GM18517 (cell line): ENCODE results near the gene PUM2.
"Not testable (repeated sequence)": the region's sequence is repeated elsewhere in the genome, so short reads cannot be mapped to it uniquely, and the experiment has no call there.

ENCODE experiments used
- ATAC-seq: cut with Tn5 transposase; IDR thresholded peaks from one replicate; pipeline ENCODE4 v1.9.1; 2021; ENCODE audit warnings: mild to moderate bottlenecking, moderate library complexity; ENCODE audit not compliant: unreplicated experiment

PUM2 gene, protein sequence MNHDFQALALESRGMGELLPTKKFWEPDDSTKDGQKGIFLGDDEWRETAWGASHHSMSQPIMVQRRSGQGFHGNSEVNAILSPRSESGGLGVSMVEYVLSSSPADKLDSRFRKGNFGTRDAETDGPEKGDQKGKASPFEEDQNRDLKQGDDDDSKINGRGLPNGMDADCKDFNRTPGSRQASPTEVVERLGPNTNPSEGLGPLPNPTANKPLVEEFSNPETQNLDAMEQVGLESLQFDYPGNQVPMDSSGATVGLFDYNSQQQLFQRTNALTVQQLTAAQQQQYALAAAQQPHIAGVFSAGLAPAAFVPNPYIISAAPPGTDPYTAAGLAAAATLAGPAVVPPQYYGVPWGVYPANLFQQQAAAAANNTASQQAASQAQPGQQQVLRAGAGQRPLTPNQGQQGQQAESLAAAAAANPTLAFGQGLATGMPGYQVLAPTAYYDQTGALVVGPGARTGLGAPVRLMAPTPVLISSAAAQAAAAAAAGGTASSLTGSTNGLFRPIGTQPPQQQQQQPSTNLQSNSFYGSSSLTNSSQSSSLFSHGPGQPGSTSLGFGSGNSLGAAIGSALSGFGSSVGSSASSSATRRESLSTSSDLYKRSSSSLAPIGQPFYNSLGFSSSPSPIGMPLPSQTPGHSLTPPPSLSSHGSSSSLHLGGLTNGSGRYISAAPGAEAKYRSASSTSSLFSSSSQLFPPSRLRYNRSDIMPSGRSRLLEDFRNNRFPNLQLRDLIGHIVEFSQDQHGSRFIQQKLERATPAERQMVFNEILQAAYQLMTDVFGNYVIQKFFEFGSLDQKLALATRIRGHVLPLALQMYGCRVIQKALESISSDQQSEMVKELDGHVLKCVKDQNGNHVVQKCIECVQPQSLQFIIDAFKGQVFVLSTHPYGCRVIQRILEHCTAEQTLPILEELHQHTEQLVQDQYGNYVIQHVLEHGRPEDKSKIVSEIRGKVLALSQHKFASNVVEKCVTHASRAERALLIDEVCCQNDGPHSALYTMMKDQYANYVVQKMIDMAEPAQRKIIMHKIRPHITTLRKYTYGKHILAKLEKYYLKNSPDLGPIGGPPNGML

DNA sequence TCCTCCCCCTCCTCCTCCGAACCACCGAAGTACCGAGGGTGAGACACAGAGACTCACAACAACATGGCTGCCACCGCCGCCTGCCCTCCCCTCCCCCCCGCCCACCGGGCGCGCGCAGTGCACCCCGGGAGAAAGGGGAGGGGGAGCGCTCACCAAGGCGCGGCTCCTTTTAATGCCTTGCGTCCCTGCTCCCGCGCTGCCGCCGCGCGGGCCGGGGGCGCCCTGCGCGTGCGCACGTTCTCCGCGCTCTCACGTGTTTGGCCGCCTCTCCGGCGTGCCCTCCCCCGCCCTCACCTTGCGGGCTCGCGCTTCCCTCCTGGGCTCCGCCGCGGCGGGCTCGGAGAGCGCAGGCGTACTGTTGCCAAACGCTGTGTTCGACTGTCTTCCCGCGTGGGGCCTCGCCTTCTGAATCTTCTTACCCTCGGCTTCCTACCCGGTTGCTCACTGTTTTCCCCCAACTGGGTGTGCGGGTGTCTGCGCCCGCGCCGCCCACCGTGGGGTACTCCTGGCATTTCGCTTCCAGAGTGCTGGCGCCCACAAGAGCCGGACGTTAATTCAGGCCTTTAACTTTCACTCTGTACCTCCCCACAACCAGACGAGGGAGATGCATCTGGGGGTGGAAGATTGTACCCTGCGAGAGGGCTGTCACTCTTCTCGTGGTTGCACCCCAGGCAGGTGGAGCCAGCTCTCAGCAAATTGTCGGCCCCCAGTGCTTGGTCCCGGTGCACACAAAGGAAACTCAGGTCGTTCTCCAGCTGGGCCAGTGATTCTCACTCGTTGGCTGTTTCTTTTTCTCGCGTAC is at the start of gene PUM2:
Gene PUM2, minus strand, starts transcription at position 92 of the 802 bp plus-strand sequence. CDS start 23,484 bp downstream, outside the sequence.
- peak; percentile 86 for ATAC-seq

DNA sequence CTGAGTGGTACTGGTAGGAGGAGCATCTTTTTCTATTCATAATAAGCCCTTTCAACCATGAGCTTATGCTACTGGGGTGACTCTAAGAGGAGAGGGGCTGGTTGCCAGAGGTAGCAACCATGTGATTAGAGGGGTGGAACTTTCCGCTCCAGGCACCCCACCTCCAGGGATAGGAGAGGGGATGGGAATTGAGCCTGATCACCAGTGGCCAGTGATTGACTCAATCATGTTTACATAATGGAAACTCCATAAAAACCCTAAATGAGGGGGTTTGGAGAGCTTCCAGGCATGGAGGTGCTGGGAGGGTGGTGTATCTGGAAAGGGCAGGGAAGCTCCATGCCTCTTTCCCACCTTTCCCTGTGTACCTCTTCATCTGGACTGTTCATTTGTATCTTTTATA is 49.7 kb upstream of the PUM2 start:
- no peak for ATAC-seq

DNA sequence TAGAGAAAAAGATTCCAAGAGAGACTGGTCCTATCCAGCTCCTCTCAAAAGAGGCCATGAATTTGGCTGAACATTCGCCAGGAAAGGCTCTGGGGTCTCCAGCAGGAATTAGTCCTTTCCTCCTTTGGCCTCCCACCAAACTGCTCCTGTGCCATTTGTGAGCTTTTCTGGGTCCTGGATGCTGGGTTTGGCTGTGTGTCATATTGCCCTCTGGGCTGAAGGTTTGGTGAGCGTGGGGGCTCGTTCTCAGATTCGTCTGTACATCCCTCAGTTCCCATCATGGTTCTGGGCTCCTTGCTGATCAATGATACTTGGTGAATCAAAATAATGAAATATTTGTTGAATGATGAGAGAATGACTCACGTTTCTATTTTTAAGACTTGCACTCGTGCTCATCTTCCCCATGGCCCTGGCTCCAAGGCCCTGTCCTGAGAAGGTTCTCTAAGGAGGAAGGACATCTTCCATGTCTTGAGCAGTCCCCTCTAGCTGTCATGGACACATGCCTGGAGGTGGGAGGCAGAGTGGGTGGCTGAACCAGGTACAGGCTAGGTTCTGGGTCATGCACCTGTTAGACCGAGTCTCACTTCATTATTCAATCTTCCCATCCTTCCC is 48.4 kb upstream of the PUM2 start:
- no peak for ATAC-seq

DNA sequence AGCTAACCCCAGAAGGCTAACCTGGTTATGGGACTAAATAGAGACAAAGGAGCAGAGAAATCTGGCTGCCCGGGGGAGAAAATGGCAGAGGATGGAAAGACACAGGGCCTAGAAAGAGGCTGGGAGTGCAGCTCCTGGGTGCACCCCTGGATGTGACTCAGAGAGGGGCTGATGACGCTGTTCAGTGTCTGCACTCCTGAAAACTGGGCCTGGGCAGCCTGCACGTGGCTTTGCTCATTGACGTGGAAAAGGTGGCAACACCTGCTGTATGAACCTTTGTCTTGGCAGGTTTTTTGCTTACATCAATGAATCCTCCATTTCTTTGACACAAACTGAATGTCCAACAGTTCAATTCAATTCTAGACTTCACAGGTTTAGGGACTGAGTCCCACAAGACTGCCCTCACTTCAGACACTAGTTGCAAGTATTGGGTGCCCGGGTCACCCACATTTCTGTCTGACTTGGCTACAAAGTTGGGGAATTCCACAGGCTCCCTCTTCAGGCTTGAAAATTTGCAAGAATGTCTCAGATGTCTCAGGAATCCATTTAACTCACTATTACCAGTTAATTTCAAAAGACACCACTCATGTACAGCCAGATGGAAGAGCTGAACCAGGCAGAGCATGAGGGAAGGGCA is 47.3 kb upstream of the PUM2 start:
- ATAC-seq, result no peak

DNA sequence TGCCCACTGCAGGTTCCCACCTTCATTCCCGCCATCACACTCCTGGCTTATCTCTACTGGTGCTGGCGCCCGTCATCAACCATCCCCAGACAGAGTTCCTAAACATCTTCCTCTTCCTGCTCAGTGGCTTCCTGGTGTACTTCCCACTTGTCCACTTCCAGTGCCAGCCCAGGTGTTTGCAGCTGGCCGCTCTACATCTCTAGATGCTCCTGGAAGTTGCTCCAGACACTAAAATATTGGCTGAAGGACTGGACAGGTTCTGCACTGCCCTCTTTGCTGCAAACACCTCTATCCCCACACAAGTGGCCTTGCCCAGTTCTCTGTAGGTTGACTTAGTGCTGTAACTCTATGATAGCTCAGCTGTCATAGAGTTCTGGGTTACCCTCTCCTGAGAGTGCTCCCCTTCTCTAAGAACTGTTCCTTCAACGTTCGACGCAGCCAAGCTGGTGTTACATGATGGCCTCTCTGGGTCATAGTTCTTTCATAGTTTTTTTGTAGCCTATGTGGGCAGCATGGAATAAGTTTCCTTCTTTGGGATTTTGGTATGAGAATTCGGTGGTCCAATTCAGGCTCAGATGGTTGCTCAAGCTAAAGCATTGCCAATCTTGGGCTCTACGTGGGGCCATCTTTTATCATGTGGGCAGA is 45.8 kb upstream of the PUM2 start:
- no peak for ATAC-seq

DNA sequence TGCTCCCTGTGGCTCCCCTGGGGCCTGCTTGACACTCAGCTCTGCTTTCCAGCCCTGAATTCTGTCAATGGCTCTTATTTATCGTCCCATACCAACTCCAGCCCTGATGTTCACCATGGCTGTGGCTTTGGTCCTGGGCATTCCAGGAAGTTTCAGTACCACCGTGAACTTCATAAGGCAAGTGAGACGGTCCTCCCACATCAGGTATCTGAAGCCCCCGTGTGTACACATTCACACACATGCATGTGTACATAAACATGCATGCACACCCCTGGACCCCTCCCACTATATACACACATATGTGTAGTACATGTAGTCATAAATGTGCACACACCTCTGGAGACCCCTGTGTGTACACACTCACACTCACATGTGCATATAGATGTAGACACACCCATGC is 43.3 kb upstream of the PUM2 start:
- ATAC-seq, result no peak

DNA sequence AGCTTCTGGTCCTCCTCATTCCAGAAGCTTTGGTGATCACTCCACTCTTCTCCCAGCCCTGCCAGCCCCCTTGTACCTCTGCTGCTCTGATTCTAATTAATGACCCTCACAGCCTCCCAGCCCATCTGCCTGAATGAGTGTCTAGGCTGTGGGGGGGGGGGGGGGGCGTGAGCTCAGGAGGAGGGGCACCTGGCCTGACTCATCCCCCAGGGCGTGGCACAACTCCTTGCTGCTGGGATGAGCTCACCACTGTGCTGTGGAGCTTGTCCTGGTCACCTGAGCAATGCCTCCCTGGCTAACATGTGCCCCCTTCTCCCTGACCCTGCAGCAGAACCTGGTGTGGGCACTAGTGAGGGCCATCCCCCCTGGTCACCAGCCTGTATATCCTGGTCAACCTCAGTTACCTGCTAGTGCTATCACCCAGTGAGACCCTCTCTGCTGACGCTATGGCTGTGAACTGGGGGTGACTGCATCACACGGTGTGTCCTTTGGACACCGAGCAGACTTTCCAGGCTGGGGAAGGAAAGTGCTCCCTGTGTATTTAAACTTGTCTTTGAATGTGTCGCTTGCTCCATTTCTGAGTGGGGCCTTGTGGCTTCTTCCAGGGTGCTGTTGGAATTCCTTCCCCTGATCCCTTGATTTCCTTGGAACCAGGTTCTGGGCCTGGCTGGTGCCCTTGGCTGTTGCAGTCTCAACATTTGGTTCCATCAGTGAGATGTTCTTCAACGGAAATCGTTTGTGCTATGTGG is 41.5 kb upstream of the PUM2 start:
- no peak for ATAC-seq

DNA sequence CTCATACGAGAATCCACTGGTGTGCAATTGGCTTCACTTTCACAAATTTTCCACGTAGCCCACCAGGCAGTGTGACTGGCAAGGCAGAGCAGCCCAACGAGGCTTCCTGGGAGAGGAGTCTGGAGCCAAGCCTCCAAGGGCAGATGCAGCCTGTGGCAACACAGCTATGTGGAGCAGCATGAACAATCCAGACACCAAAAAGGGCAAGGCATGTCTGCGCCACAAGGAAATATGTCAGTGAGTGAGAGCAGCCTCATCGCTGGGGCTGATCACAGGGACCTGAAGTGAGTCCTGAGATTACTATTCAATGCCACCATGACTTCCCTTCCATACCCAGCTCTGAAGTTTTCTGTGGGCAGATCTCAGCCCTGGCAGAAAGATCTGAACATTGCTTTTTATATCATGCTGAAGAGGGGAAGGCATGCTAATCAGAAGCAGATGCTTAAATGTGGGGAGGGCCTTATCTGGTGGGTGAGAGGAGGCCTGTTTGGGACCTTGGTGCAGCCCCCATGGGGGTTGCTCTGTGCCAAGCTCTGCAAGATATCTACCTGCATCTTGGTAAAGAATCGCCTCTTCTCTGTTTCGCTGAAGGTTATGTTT is 40.0 kb upstream of the PUM2 start:
- ATAC-seq, result no peak

DNA sequence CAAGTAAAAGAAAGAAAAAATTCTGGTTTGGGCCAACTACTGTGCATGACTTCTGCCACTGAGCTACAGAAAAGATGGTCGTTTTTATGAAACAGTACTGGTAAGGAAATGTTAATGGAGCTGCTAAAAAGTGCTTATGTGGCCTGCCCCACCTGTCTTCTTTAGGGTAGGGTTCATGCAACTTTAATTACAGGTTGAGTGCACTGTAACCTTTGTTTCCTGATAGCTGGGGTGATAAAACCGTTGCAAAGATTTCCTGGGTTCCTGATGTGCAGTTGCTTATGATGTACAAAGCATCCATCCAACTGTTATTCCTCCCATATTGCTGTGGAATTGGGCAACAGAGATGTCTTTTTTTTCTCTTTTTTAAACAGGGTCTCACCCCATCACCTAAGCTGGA is 34.3 kb upstream of the PUM2 start:
- ATAC-seq, result no peak

DNA sequence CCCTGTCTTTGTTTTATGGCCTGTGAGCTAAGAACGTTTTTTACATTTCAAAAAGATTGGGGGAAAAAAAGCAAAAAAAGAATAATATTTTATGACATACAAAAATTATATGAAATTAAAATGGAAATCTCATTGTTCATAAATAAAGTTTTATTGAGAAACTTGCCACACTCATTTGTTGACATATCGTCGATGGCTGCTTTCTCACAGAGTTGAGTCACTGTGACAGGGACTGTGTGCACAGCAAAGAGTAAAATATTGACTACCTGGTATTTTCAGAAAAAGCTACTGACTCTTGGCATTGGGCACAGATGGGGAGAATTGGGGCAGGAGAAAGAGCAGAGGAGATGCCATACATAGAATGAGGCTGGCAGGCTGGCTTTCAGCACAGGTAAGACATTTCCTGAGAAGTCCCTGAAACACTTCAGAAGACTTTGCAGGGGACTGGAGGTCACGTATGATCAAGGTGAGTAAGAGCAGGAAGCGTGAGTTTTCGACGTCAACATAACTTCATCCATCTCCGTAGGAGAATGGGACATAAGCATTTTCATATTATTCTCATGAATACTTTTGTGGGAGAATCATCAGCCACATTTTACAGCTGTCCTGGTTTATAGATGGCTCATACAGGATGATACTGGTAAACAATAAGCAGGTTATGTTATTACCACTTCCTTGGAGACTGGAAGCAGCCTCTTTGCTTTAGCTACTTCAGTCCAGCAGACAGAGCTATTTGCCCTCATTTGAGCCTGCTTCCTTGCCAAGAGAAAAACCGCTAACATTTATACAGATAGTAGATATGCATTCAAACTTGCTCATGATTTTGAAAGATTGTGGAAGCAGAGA is 32.5 kb upstream of the PUM2 start:
- ATAC-seq, result no peak

DNA sequence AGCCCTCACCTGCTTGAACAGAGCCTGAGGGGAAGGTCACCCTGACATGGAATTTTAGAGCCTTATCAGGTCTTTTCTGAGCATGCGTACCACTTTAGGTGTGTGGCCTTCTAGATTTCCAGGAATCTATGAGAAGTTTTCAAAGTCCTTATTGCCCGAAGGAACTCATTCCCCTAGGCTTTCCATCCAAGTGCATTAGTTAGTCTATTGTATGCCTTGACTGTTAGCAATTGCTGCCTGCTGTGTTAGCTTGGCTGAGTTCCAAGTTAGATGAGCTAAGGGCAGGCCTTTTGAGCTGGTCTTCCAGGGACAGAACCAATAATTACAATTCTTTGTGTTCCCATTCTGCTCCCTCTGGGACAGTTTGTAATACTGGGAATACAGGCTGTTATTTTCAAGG is 30.8 kb upstream of the PUM2 start:
- no peak for ATAC-seq

DNA sequence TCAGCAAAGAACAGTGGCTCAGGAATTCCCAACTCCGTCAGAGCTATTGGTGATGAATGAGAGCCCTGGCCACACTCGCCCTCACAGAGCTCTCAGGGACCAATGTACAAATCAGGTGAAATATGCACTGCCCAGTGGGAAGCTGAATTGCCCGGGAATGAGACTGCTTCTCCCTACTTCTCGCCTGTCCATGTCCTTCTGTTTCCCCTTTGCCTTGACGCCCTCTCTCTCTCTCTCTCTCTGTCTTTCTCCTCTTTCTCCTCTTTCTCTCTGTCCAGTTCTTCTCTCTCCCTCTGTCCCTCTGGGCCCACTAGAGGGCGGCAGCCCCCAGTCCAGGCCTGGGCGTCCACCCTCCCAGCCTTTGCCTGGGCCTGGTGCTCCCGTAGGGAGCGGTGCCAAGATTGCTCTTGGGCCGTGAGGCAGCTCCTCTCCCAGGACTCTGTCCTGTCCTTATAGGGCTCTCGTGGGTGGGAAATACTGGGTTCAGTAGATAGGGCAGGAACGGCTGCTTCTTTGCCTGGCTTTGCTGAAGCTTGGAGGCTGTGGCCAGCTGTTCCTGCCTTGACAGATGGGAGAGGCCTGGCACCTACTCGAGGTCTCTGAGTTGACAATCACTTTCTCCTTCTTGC is 28.4 kb upstream of the PUM2 start:
- no peak for ATAC-seq

DNA sequence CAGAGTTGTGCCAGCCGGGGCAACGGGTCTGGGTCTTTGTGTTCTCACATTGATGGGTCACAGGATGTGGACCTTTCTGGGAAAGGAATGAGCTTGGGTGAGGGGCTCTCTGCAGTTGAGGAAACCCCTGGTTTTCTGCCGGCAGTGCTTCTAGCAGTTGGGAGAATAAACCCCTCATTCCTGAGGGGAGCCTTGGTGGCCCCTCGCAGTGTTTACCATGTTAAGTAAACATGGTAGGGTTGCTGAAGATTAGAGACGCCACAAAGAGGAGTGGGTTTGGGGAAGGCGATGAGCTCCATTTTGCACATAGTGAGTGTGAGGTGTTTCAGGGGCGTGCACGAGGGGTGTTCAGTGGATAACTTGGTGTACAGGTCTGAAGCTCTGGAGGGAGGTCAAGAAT is 27.7 kb upstream of the PUM2 start:
- no peak for ATAC-seq

DNA sequence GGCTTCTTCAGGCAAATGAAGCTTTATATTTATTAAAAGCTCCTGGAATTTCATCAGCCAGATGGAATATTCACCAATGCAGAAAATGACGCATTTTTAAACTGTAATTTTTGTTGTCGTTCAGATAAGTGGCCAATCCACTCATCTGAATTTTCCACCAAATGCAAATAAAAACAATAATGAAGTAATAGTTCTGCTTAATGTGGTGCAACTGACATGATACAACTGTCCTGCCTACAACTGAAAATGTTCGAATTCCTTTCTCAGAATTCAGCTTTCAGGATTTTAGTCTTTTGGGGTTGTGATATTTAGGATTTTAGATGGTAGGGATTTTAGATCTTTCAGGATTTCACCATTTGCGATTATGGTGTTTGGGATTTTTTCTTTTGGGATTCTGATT is 27.1 kb upstream of the PUM2 start:
- ATAC-seq, result no peak

DNA sequence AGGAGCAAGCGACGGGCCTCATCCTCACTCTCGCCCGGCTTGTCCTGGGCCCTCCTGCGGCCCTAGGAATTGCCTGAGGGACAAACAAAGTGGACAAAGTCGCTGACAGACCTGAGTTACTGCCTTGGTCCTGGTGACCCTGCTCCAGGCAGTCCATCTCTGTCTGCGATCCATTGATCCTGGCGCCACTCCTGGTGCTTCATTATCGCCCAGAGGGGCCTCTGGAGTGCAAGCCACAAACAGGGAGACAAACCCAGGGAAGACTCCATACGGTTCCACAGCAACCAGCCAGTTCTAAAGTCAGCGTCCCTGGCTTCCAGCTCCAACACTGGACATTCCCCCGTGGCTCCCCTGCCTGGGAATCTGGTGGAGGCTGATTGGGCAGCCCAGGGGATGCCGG is 24.3 kb upstream of the PUM2 start:
- not testable (repeated sequence) for ATAC-seq

DNA sequence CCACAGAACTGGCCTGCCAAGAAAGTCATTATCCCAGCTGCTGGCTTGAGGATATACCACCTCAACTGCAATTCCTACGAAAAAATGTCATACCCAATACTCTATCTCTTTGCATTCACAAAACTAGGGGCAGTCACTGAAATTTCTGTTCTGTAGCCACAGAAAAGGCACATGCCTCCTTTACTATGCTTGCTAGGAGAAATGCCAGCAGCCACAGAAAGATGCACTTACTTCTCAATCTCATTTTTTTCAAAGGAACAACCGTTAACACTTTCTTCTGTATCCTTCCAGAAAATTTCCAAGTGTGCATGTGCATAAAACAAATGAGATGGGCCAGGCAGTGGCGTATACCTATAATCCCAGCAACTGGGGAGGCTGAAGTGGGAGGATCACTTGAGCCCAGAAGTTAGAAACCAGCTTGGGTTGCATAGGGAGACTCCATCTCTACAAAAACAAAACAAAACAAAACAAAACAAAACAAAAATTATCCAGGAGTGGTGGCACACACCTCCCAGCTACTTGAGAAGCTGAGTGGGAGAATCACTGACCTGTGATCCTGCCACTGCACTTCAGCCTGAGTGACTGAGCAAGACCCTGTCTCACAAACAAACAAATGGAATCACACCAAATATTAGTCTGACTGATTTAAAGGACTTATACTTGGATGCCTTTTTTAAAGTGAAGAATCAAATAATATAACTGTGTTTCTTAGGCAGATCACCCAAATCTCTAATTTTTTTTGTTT is 22.4 kb upstream of the PUM2 start:
- no peak for ATAC-seq
